DOHH2 (cell line): ENCODE measurements around the gene ACTRT2.

Source experiments
- H3F3A ChIP-seq: fragments of 200-600 bp; sonication (generic), shearing (Covaris generic); 2 replicates; pipeline ENCODE4 v1.6.0; 2016; ENCODE audit warnings: antibody characterized with exemption, mild to moderate bottlenecking; ENCODE audit not compliant: control insufficient read depth, insufficient read depth
- H3K27ac ChIP-seq: fragments of 200-600 bp; sonication (generic); 2 replicates; pipeline ENCODE4 v1.5.1; 2014; ENCODE audit warnings: low read depth, mild to moderate bottlenecking, low read length, moderate library complexity
- H3K27me3 ChIP-seq: fragments of 200-600 bp; sonication (generic); 2 replicates; pipeline ENCODE4 v1.6.1; 2014; ENCODE audit warnings: mild to moderate bottlenecking, low read length, mixed read lengths; ENCODE audit not compliant: control insufficient read depth
- H3K36me3 ChIP-seq: fragments of 200-600 bp; sonication (generic); 2 replicates; pipeline ENCODE4 v1.6.1; 2014; ENCODE audit warnings: mild to moderate bottlenecking, low read length, moderate library complexity, mixed read lengths; ENCODE audit not compliant: control insufficient read depth
- H3K4me1 ChIP-seq: fragments of 200-600 bp; sonication (generic); 2 replicates; pipeline ENCODE4 v1.6.1; 2014; ENCODE audit warnings: mild to moderate bottlenecking, low read length, mixed read lengths; ENCODE audit not compliant: control insufficient read depth
- H3K4me2 ChIP-seq: fragments of 200-600 bp; sonication (generic); 2 replicates; pipeline ENCODE4 v1.6.0; 2014; ENCODE audit warnings: mild to moderate bottlenecking, low read length, moderate library complexity
- H3K4me3 ChIP-seq: fragments of 200-600 bp; sonication (generic); 2 replicates; pipeline ENCODE4 v1.5.1; 2014; ENCODE audit warnings: mild to moderate bottlenecking, low read length, mixed read lengths
- H3K79me2 ChIP-seq: fragments of 200-600 bp; sonication (generic); 2 replicates; pipeline ENCODE4 v1.6.1; 2014; ENCODE audit warnings: mild to moderate bottlenecking, low read length, mixed read lengths; ENCODE audit not compliant: control insufficient read depth
- H3K9me2 ChIP-seq: fragments of 200-600 bp; sonication (generic); replicated peaks from 2 replicates; pipeline ENCODE4 v1.6.1; 2014; ENCODE audit warnings: mild to moderate bottlenecking, low read length, mixed read lengths; ENCODE audit not compliant: control insufficient read depth
- H3K9me3 ChIP-seq: fragments of 200-600 bp; sonication (generic); 2 replicates; pipeline ENCODE4 v1.6.1; 2014; ENCODE audit warnings: antibody characterized with exemption, low read length, mixed read lengths; ENCODE audit not compliant: control insufficient read depth, insufficient read depth
- H4K20me1 ChIP-seq: fragments of 200-600 bp; sonication (generic); 2 replicates; pipeline ENCODE4 v1.6.0; 2014; ENCODE audit warnings: low read depth, mild to moderate bottlenecking, antibody characterized with exemption, low read length, moderate library complexity; ENCODE audit not compliant: control insufficient read depth, insufficient read depth
- CTCF ChIP-seq: fragments of 200-600 bp; sonication (generic); IDR thresholded peaks from one replicate; pipeline ENCODE4 v1.5.1; 2014; ENCODE audit warnings: antibody characterized with exemption, mild to moderate bottlenecking, low read depth, low read length; ENCODE audit not compliant: poor library complexity, severe bottlenecking
- EZH2phosphoT487 ChIP-seq: fragments of 200-600 bp; sonication (generic); IDR thresholded peaks from 2 replicates; pipeline ENCODE4 v1.6.1; 2017; ENCODE audit warnings: borderline replicate concordance, mild to moderate bottlenecking, antibody characterized with exemption, low read length, moderate library complexity, mixed read lengths

ACTRT2 gene

GRCh38 chr1:3021233-3021671 lies at the start of gene ACTRT2:
Gene ACTRT2 (plus strand): TSS chr1:3021467. CDS start chr1:3021687, 220 bp downstream.
- Histone ChIP-seq H3K4me3 (no peak within 1 kb of the TSS), H3K36me3 (no peaks in the 10 kb centered on the region), H3K27me3 (no peaks in the 10 kb centered on the region)

GRCh38 chr1:2971609-2972008 lies 49.7 kb upstream of the ACTRT2 start:
- Histone ChIP-seq H3K27me3 (no peaks in the 10 kb centered on the region), H3K4me3 (no peak overlapping the region), H3K9me2 (no peaks in the 10 kb centered on the region), H4K20me1 (no peaks in the 10 kb centered on the region), H3K36me3 (no peaks in the 10 kb centered on the region), H3F3A (no peaks in the 10 kb centered on the region), H3K27ac (no peak overlapping the region), H3K4me1 (no peaks in the 10 kb centered on the region), H3K4me2 (no peak overlapping the region), H3K79me2 (no peaks in the 10 kb centered on the region), H3K9me3 (no peaks in the 10 kb centered on the region)
- TF ChIP-seq CTCF (no peak), EZH2phosphoT487 (no peak)

More at GRCh38 chr1:3021233-3021671, at the start of gene ACTRT2:
- H3F3A ChIP-seq = no peaks in the 10 kb centered on the region
- no peaks in the 10 kb centered on the region for H3K9me3 ChIP-seq
- no peak within 1 kb of the TSS for H3K4me2 ChIP-seq
- no peaks in the 10 kb centered on the region for H3K79me2 ChIP-seq
- no peaks in the 10 kb centered on the region for H3K9me2 ChIP-seq
- H3K27ac ChIP-seq = no peak within 1 kb of the TSS
- no peaks in the 10 kb centered on the region for H4K20me1 ChIP-seq
- no peaks in the 10 kb centered on the region for H3K4me1 ChIP-seq
- no peak for TF ChIP-seq CTCF
- TF ChIP-seq EZH2phosphoT487 = no peak

- Histone ChIP-seq H3K9me3 (no peaks in the 10 kb centered on the region), H3K27me3 (no peaks in the 10 kb centered on the region)
Measured at GRCh38 chr1:2972011-2972878, 49.0 kb upstream of the ACTRT2 start.

More at GRCh38 chr1:2972011-2972878, 49.0 kb upstream of the ACTRT2 start:
- H3K4me2 ChIP-seq = no peak overlapping the region
- H3K79me2 ChIP-seq = no peaks in the 10 kb centered on the region
- H3K27ac ChIP-seq = no peak overlapping the region
- no peaks in the 10 kb centered on the region for H3K4me1 ChIP-seq
- no peaks in the 10 kb centered on the region for H3K9me2 ChIP-seq
- H4K20me1 ChIP-seq = no peaks in the 10 kb centered on the region
- H3F3A ChIP-seq = no peaks in the 10 kb centered on the region
- no peak for TF ChIP-seq EZH2phosphoT487
- TF ChIP-seq CTCF = no peak
- H3K4me3 ChIP-seq = no peak overlapping the region
- no peaks in the 10 kb centered on the region for H3K36me3 ChIP-seq
